ENCODE measurements around the gene TCF19.

TCF19 gene

DNA sequence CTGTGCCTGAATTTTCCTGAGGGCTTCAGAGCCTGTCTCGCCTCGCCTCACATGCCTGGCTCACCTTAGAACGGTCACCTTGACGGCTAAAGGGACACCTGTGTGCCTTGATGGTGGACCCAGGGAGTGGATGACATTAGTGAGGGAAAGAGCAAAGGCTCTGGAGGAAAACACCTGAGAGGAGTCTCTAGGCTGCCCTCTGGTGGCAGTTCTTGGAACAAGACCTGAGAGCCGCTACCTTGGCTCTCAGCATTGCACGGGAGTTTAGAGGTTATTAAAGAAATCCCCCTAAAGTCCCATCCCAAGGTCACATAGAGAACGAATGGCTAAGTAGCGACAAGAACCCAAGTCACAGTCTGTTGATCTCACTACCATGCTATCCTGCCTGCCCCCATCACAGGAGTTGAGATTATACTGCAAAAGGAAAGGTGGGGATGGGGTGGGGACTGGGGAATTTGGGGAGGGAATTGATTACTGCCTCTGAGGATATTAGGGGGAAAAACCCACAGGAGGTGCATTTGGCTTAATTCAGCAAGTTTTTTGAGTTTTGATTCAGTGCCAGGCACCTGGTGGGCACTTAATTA lies 30.2 kb upstream of the TCF19 start:
- peak; percentile 71 for DNase-seq (ENCODE audit: low spot score)

- no peak for DNase-seq (ENCODE audit: low spot score)
Observed at GRCh38 chr6:31129130-31129529, 29.3 kb upstream of the TCF19 start.

DNA sequence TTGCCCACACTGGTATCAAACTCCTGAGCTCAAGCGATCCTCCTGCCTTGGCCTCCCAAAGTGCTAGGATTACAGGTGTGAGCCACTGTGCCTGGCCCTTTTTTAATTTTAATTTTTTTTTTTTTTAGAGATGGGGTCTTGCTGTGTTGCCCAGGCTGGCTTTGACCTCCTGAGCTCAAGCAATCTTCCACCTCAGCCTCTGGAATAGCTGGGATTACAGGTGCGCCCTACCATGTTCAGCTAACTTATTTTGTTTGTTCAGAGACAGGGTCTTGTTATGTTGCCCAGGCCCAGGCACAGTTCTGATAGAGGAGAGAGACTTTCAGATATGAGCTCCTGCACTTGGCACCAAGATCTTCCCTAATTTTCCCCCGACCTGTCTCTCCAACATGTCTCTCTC lies 27.6 kb upstream of the TCF19 start:
- no peak for DNase-seq (ENCODE audit: low spot score)

DNA sequence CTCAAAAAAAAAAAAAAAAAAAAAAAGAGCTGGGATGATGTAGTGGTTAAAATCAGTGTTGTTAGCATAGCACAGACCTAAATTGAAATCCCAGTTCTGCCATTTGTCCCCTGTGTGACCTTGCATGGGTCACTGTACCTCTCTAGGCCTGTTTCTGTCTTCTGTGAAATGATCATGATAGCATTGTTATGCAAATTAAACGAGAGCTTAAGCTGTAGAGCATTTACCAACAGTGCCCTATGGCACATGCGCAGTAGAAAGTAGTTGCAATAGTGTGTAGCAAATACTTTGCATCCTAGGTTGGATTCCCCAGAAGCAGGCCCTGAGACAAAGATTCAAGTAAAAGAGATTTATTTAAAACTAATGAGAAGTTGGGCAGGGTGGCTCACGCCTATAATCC lies 26.8 kb upstream of the TCF19 start:
- DNase-seq (ENCODE audit: low spot score) = no peak

DNA sequence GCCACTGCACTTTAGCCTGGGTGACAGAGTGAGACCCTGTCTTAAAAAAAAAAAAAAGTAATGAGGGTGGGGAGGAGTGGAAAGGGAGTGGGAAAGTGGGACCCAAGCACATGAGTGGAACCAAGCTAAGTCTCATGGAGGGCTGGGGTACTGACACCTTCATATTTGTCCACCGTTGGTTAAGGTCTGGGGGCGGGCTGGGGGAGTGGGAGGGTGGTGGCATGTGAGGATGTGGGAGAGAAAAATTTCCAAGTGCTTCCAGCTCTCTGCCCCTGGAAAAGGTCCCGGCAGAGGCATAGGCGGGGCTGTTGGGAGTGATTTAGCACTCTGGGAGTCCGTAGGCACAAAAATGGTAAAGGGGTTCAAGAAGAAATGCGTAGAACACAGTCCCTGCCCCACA lies 25.6 kb upstream of the TCF19 start:
- DNase-seq (ENCODE audit: low spot score) = no peak

- no peak for DNase-seq (ENCODE audit: low spot score)
Observed at GRCh38 chr6:31135710-31136109, 22.7 kb upstream of the TCF19 start.

GRCh38 chr6:31138982-31139381 lies 19.4 kb upstream of the TCF19 start, which contains the start of gene PSORS1C2:
Gene PSORS1C2, minus strand, starts transcription at chr6:31139066. Its CDS starts 40 bp downstream, at chr6:31139026.
- DNase-seq (ENCODE audit: low spot score) = no peak

DNA sequence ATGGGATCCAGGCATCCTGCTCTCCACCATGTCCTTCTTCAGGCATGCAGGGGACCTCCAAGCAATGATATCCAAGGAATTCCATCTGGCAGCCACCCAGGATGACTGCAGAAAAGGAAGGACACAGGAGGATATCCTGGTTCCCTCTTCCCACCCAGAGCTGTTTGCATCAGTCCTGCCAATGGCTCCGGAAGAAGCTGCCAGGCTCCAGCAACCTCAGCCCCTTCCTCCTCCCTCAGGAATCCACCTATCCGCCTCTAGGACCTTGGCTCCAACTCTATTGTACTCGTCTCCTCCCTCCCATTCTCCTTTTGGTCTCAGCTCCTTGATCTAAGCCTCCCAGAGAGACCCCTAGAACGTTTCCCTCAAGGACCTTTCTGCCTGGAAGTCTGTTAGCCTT lies 18.8 kb upstream of the TCF19 start:
- DNase-seq (ENCODE audit: low spot score) = no peak

GRCh38 chr6:31140643-31141042 lies 17.7 kb upstream of the TCF19 start:
- no peak for DNase-seq (ENCODE audit: low spot score)

- DNase-seq (ENCODE audit: low spot score) = no peak
Observed at GRCh38 chr6:31142361-31142761, 16.0 kb upstream of the TCF19 start.

DNA sequence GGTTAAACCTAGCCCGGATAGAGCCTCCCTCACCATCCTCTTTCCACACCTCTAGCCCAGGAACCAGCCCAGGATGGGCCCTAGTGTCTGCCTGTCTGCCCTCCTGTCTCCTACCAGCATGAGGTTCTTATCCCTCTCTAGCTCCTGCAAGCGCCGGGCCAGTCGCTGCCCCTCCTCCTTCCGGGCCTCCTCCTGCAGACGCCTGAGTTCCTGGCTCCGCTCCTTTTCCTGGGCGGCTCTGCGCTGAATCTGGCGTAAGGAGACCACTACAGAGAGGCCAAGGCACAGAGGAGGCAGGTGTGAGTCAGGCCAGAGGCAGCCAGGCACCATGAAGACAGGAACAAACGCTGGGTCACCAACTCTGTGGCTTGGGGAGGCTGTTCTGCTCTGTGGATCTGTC lies 15.2 kb upstream of the TCF19 start:
- no peak for DNase-seq (ENCODE audit: low spot score)

- DNase-seq (ENCODE audit: low spot score) = no peak
Observed at GRCh38 chr6:31144296-31144969, 14.0 kb upstream of the TCF19 start.

GRCh38 chr6:31144970-31145340 lies 13.4 kb upstream of the TCF19 start:
- DNase-seq (ENCODE audit: low spot score) = no peak

GRCh38 chr6:31145386-31145785 lies 13.0 kb upstream of the TCF19 start:
- no peak for DNase-seq (ENCODE audit: low spot score)

GRCh38 chr6:31149827-31150447 lies 8.5 kb upstream of the TCF19 start:
- DNase-seq (ENCODE audit: low spot score) = no peak

DNA sequence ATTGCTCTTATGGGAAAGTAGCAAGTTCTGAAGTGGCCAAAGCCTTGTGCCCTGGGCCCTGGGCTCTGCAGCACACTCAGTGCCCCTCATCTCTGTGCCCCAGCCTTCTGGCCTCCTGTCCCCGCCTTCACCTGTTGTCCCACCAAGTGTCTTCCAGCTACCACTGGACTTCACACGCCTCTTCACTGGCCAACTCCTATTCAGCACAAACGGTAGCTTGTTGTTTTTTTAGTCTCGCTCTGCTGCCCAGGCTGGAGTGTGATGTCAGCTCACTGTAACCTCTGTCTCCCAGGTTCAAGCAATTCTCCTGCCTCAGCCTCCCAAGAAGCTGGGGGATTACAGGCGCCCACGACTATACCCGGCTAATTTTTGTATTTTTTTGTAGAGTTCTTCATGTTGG lies 5.6 kb upstream of the TCF19 start:
- no peak for DNase-seq (ENCODE audit: low spot score)

- DNase-seq (ENCODE audit: low spot score) = no peak
Observed at GRCh38 chr6:31154436-31154835, 4.0 kb upstream of the TCF19 start.

DNA sequence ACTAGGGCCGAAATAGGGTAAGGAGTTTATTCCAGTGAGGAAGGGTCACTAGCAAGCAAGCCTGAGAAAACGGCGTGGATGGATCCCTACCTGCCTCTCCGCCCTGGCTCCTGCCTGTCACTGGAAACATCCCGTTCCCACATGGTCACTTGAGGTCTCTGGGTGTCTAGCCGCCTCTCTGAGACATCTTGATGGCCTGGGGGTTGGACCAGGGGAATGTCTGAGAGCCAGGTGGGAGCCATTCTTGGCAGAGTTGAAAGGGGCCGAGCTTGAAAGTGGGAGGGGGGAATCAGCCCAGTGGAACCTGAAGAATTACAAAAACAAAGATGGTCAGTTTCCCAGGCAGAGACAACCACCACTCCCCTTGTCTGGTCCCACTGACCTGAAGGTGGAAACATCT lies 1.7 kb upstream of the TCF19 start:
- DNase-seq (ENCODE audit: low spot score) = no peak

DNA sequence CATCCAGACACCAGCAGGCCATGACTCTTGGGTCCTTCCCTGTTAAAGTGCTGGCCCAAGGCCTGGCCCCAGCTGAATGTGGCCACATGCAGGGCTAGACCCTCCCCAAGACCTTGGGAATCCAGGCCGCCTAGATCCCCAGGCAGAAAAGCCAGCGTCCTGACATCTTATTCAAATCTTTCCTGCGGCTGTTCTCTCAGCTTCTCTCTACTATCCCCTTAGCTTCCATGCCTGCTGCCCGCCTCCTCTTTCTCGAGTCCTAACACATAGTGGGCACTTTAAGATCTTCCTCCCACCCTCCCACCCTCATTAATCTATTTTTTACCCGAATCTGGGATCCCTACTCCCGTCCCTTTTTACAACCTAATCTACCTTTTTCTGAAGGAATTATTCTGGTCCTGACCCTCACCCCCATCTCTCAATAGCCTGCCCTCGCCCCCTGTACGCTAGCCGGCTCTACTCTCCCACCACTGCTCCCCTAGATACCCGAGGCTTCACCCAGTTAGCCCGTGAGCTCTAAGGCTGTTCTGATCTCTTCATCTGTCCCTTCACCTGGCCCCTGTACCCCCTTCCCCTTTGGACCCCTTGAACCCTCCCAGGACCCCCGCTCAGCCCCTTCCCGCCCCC lies 763 bp upstream of the TCF19 start, which contains the start of gene CCHCR1:
CCHCR1 (minus strand) TSS at position 290 of the 627 bp plus-strand sequence; CDS start at position 88, 202 bp downstream.
- DNase-seq (ENCODE audit: low spot score) = no peak

- DNase-seq (ENCODE audit: low spot score) = no peak
Observed at GRCh38 chr6:31158863-31159855, 770 bp downstream of the TCF19 start.

DNA sequence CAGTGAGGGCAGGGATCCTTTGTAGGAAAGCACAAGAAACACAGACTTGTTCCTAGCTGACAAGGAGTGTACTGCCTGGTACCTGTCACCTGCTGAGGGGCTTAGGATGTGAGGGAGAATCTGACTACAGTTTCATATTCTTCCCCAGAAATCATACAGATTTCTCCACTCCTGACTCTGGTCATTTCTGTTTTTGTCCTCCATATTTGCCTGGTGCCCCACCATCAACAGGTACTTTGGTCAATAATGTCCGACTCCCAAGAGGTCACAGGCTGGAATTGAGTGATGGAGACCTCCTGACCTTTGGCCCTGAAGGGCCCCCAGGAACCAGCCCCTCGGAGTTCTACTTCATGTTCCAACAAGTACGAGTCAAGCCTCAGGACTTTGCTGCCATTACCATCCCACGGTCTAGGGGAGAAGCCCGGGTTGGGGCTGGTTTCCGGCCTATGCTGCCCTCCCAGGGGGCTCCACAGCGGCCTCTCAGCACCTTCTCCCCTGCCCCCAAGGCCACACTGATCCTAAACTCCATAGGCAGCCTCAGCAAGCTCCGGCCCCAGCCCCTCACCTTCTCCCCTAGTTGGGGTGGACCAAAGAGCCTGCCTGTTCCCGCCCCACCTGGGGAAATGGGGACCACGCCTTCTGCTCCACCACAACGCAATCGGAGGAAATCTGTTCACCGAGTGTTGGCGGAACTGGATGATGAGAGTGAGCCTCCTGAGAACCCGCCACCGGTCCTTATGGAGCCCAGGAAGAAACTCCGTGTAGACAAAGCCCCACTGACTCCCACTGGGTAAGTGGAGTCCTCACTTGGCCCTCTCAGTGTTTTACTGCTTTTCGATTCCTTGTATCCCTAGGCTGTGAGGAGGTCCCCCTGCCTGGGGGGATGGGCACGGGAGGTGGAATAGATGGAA lies 3.1 kb downstream of the TCF19 start:
- DNase-seq (ENCODE audit: low spot score) = no peak

Data from CD4-positive, alpha-beta T cell treated with Interleukin-6 at 100 ng/mL for 8 hours (primary cell).